Measurements from ENCODE around the gene DAB1. TPM values are rescaled to one million over a fixed set of nuclear protein-coding genes. Genes with fewer than 3 reads are reported as not detected.

The DAB1 gene
- total RNA-seq, 4 donors from 2014 or later, result 0.48 to 1.2 TPM; not detected in 2

GRCh38 chr1:57468641-57469523 is 45.0 kb upstream of the DAB1 start:
- intact Hi-C loops (cut with DNase I; ENCODE audit: low total_unique reads) (no loop called here), in situ Hi-C loops (cut with MboI; ENCODE audit: low pct_ligation_motif_present in 1 of 4, low pct_unique_long_range_greater_than_20kb in 1 of 4, low sequenced_read_pairs in 3 of 4) (no loop called here)
- Histone ChIP-seq H3K9me3 (no peaks in the 10 kb centered on the region), H3K27me3 (no peaks in the 10 kb centered on the region), H3K4me1 (no peaks in the 10 kb centered on the region), H3K4me3 (no peak overlapping the region), H3K27ac (no peak overlapping the region), H3K36me3 (no peaks in the 10 kb centered on the region)
- DNase-seq, result no peak
- 56 to 59% methylated on average over 2 of the region's 2 CpGs for WGBS, 2 donors (ENCODE audit: low coverage in 1 of 2)
- TF ChIP-seq POLR2A (IDR thresholded peaks at IDR 0.05), result no peak
- TF ChIP-seq EP300 (IDR thresholded peaks at IDR 0.05; ENCODE audit: low read depth), result no peak
- no peak for TF ChIP-seq POLR2AphosphoS5 (IDR thresholded peaks at IDR 0.05)
- no peak for TF ChIP-seq CTCF (IDR thresholded peaks at IDR 0.05)

GRCh38 chr1:57467830-57468229 is 44.0 kb upstream of the DAB1 start:
- Histone ChIP-seq H3K27ac (no peak overlapping the region), H3K4me3 (no peak overlapping the region), H3K4me1 (no peaks in the 10 kb centered on the region), H3K27me3 (no peaks in the 10 kb centered on the region), H3K9me3 (no peaks in the 10 kb centered on the region), H3K36me3 (no peaks in the 10 kb centered on the region)
- in situ Hi-C loops (cut with MboI; ENCODE audit: low pct_ligation_motif_present in 1 of 4, low pct_unique_long_range_greater_than_20kb in 1 of 4, low sequenced_read_pairs in 3 of 4) (no loop called here), intact Hi-C loops (cut with DNase I; ENCODE audit: low total_unique reads) (no loop called here)
- no peak for DNase-seq
- WGBS, 2 donors (ENCODE audit: low coverage in 1 of 2), result 63% methylated on average over 1 of the region's 1 CpG
- no peak for TF ChIP-seq EP300 (IDR thresholded peaks at IDR 0.05; ENCODE audit: low read depth)
- no peak for TF ChIP-seq POLR2AphosphoS5 (IDR thresholded peaks at IDR 0.05)
- TF ChIP-seq CTCF (IDR thresholded peaks at IDR 0.05), result no peak
- TF ChIP-seq POLR2A (IDR thresholded peaks at IDR 0.05), result no peak

- Histone ChIP-seq H3K27ac (no peak overlapping the region), H3K9me3 (no peaks in the 10 kb centered on the region), H3K27me3 (no peaks in the 10 kb centered on the region), H3K36me3 (no peaks in the 10 kb centered on the region), H3K4me1 (no peaks in the 10 kb centered on the region), H3K4me3 (no peak overlapping the region)
- TF ChIP-seq POLR2AphosphoS5 (IDR thresholded peaks at IDR 0.05), result no peak
- intact Hi-C loops (cut with DNase I; ENCODE audit: low total_unique reads) (no loop called here), in situ Hi-C loops (cut with MboI; ENCODE audit: low pct_ligation_motif_present in 1 of 4, low pct_unique_long_range_greater_than_20kb in 1 of 4, low sequenced_read_pairs in 3 of 4) (no loop called here)
- DNase-seq, result no peak
- WGBS, 2 donors (ENCODE audit: low coverage in 1 of 2), result 5 to 27% methylated on average over 3 of the region's 3 CpGs
These were observed 40.9 kb upstream of the DAB1 start for GRCh38 chr1:57464756-57465155.

GRCh38 chr1:57463343-57463742 is 39.5 kb upstream of the DAB1 start:
- intact Hi-C loops (cut with DNase I; ENCODE audit: low total_unique reads), result no loop called here
- TF ChIP-seq EP300 (IDR thresholded peaks at IDR 0.05; ENCODE audit: low read depth) (no peak), POLR2AphosphoS5 (IDR thresholded peaks at IDR 0.05) (no peak), CTCF (IDR thresholded peaks at IDR 0.05) (no peak), POLR2A (IDR thresholded peaks at IDR 0.05) (no peak)
- Histone ChIP-seq H3K4me3 (no peak overlapping the region), H3K4me1 (no peaks in the 10 kb centered on the region), H3K27ac (no peak overlapping the region), H3K36me3 (no peaks in the 10 kb centered on the region), H3K27me3 (no peaks in the 10 kb centered on the region), H3K9me3 (no peaks in the 10 kb centered on the region)
- in situ Hi-C loops (cut with MboI; ENCODE audit: low pct_ligation_motif_present in 1 of 4, low pct_unique_long_range_greater_than_20kb in 1 of 4, low sequenced_read_pairs in 3 of 4), result no loop called here
- no peak for DNase-seq
- WGBS, 2 donors (ENCODE audit: low coverage in 1 of 2), result 61 to 92% methylated on average over 3 of the region's 3 CpGs

All from transverse colon (tissue), 4 donors.